A549 (cell line): Measurements from ENCODE around the gene ZNF407. TPM values are rescaled to one million over a fixed set of nuclear protein-coding genes. Genes with fewer than 3 reads are reported as not detected.

Experiments
- ATAC-seq, 2 experiments: fragments of 200-7000 bp in 1 of 2; fragments of >200 bp in 1 of 2; cut with Nextera tagmentation in 1 of 2; cut with Tn5 transposase in 1 of 2; 3 replicates each; pipeline versions ENCODE4 v1.8.0 to v1.9.1; 2018 to 2020; ENCODE audit warnings: mild to moderate bottlenecking in 1 of 2, moderate library complexity in 1 of 2
- CTCF ChIA-PET: fragments of 300-600 bp; sonication (Branson Sonifier 250); formaldehyde crosslinking; extraction: SDS; loops from one replicate; lab custom pipeline; 2021; ENCODE audit warnings: antibody characterized with exemption, inconsistent platforms; lab: Yijun Ruan, JAX
- POLR2A ChIA-PET: fragments of 350-600 bp; formaldehyde crosslinking; extraction: SDS; loops from one replicate; lab custom pipeline; 2021; ENCODE audit warnings: antibody characterized with exemption, inconsistent platforms; lab: Yijun Ruan, JAX
- DNase-seq, 2 experiments: peaks; one replicate each; pipeline versions ENCODE4 v3.0.0 to v3.0.0-alpha.2; 2011 to 2016; ENCODE audit warnings: low read depth in 1 of 2, low spot score in 1 of 2
- FAIRE-seq: peaks from 2 replicates; lab custom pipeline; 2011; peaks lifted over from hg19 to GRCh38; lab: Jason Lieb, UNC
- H3K27ac ChIP-seq, 2 experiments: fragments of >200 bp; sonication (Bioruptor Twin); formaldehyde crosslinking; 3 replicates each; pipeline ENCODE4 v1.5.1; 2016 to 2017
- H3K4me1 ChIP-seq: fragments of >200 bp; sonication (Bioruptor Twin); formaldehyde crosslinking; 3 replicates; pipeline ENCODE4 v1.6.1; 2016
- H3K4me2 ChIP-seq: fragments of >200 bp; sonication (Bioruptor Twin); formaldehyde crosslinking; 3 replicates; pipeline ENCODE4 v1.6.1; 2016
- H3K4me3 ChIP-seq: fragments of >200 bp; sonication (Bioruptor Twin); formaldehyde crosslinking; 3 replicates; pipeline ENCODE4 v1.5.1; 2016
- H3K9me3 ChIP-seq: fragments of >200 bp; sonication (Bioruptor Twin); formaldehyde crosslinking; 3 replicates; pipeline ENCODE4 v1.6.1; 2016
- BHLHE40 ChIP-seq: IDR thresholded peaks from 2 replicates; pipeline ENCODE4 v1.6.1; 2012; ENCODE audit warnings: low read depth, low read length, inconsistent platforms
- CEBPB ChIP-seq, 2 experiments: fragments of >200 bp in 1 of 2; sonication (Bioruptor Twin) in 1 of 2; formaldehyde crosslinking in 1 of 2; IDR thresholded peaks; 2 replicates each; pipeline ENCODE4 v1.6.1; 2012 to 2016
- EHF ChIP-seq: fragments of 250-450 bp; sonication (Bioruptor Pico); IDR thresholded peaks from 2 replicates; pipeline ENCODE4 v1.5.0; 2020; ENCODE audit warnings: mild to moderate bottlenecking
- EP300 ChIP-seq, 2 experiments: fragments of >200 bp; sonication (Bioruptor Twin); formaldehyde crosslinking; IDR thresholded peaks; 2 replicates in 1 of 2; 3 replicates in 1 of 2; pipeline ENCODE4 v1.6.1; 2016 to 2017
- FOSB ChIP-seq: fragments of 250-450 bp; sonication (Bioruptor Pico); IDR thresholded peaks from 2 replicates; pipeline ENCODE4 v1.5.0; 2020; ENCODE audit warnings: mild to moderate bottlenecking, moderate library complexity
- HEYL ChIP-seq: fragments of 250-450 bp; sonication (Bioruptor Pico); IDR thresholded peaks from 2 replicates; pipeline ENCODE4 v1.8.0; 2021; ENCODE audit warnings: mild to moderate bottlenecking, moderate library complexity
- KDM5A ChIP-seq: fragments of 200-600 bp; sonication (generic); IDR thresholded peaks from 2 replicates; pipeline ENCODE4 v1.6.1; 2016; ENCODE audit warnings: antibody characterized with exemption, mild to moderate bottlenecking
- NR3C1 ChIP-seq: fragments of >200 bp; sonication (Bioruptor Twin); formaldehyde crosslinking; IDR thresholded peaks from 3 replicates; pipeline ENCODE4 v1.6.1; 2017
- POLR2A ChIP-seq: IDR thresholded peaks from 2 replicates; pipeline ENCODE4 v1.6.1; 2012; ENCODE audit warnings: mild to moderate bottlenecking, low read length
- ZC3H11A ChIP-seq: fragments of 450-650 bp; IDR thresholded peaks from 2 replicates; pipeline ENCODE4 v1.6.1; 2014; ENCODE audit warnings: antibody characterized with exemption, mild to moderate bottlenecking
- ZFP36 ChIP-seq: fragments of 450-650 bp; IDR thresholded peaks from 2 replicates; pipeline ENCODE4 v1.6.1; 2014; ENCODE audit warnings: borderline replicate concordance; ENCODE audit not compliant: partially characterized antibody
- WGBS: methylation state at CpG from one replicate; pipeline ENCODE4 v1.1.6; 2017; ENCODE audit errors: missing lambda C conversion rate; 5-methylcytosine and 5-hydroxymethylcytosine counted together
- polyA plus RNA-seq, 4 experiments: library from polyadenylated mRNA; depleted of rRNA in 3 of 4; stranded (reverse); fragments of >200 nt; fragmentation: RNase III in 1 of 4; extraction: RNeasy Plus Mini Kit Qiagen cat#74134 plus additional on column Dnase treatment in 1 of 4; gene quantifications; 2 replicates in 3 of 4; 3 replicates in 1 of 4; pipeline ENCODE4 v1.2.3, GENCODE V29; 2011 to 2017
- TF ChIP-seq, protein P1 (sequence below): fragments of >200 bp; sonication (Bioruptor Twin); formaldehyde crosslinking; IDR thresholded peaks from 3 replicates; pipeline ENCODE4 v1.5.1; 2016
- TF ChIP-seq, protein P2 (sequence below): fragments of >200 bp; sonication (Bioruptor Twin); formaldehyde crosslinking; IDR thresholded peaks from 3 replicates; pipeline ENCODE4 v1.6.1; 2016
- TF ChIP-seq, protein P3 (sequence below): IDR thresholded peaks from 2 replicates; pipeline ENCODE4 v1.6.1; 2012
- TF ChIP-seq, protein P4 (sequence below): fragments of 450-650 bp; IDR thresholded peaks from 2 replicates; pipeline ENCODE4 v1.6.1; 2014; ENCODE audit warnings: antibody characterized with exemption
- TF ChIP-seq, protein P5 (sequence below): fragments of >200 bp; sonication (Bioruptor Twin); formaldehyde crosslinking; IDR thresholded peaks from 2 replicates; pipeline ENCODE4 v1.6.1; 2016
- TF ChIP-seq, protein P6 (sequence below): IDR thresholded peaks from 2 replicates; pipeline ENCODE4 v1.6.1; 2012

The ZNF407 gene
- polyA plus RNA-seq, 2 of the 4 experiments (the other 2 are of a cell fraction) = 2.5 to 3.0 TPM

DNA sequence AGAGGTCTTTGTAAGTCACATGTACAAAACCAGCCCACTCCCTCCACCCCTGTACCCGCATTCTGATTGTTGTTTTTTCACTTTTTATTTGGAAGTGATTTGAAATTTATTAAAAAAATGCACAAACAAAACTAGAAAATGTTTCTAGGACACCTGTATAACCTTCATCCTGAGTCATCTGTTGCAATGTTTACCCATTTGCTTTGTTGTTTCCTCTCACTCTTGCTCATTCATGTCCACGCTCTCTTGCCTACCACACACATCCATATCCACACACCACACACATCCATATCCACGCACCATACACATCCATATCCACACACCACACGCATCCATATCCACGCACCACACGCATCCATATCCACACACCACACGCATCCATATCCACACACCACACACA lies 18.8 kb downstream of the ZNF407 start:
- ChIA-PET CTCF (no interaction called here), POLR2A (no interaction called here)
- no peak for DNase-seq
- Histone ChIP-seq H3K4me3 (no peak overlapping the region), H3K4me2 (no peak overlapping the region), H3K4me1 (no peaks in the 10 kb centered on the region), H3K9me3 (no peaks in the 10 kb centered on the region; the same call in 2 of the 3 replicates), H3K27ac (no peak overlapping the region)
- TF ChIP-seq EHF (no peak), FOSB (no peak), CEBPB (IDR thresholded peaks at IDR 0.05) (no peak), BHLHE40 (no peak), HEYL (CRISPR knock-in tag) (no peak), ZC3H11A (no peak)
- TF ChIP-seq, protein P1, sequence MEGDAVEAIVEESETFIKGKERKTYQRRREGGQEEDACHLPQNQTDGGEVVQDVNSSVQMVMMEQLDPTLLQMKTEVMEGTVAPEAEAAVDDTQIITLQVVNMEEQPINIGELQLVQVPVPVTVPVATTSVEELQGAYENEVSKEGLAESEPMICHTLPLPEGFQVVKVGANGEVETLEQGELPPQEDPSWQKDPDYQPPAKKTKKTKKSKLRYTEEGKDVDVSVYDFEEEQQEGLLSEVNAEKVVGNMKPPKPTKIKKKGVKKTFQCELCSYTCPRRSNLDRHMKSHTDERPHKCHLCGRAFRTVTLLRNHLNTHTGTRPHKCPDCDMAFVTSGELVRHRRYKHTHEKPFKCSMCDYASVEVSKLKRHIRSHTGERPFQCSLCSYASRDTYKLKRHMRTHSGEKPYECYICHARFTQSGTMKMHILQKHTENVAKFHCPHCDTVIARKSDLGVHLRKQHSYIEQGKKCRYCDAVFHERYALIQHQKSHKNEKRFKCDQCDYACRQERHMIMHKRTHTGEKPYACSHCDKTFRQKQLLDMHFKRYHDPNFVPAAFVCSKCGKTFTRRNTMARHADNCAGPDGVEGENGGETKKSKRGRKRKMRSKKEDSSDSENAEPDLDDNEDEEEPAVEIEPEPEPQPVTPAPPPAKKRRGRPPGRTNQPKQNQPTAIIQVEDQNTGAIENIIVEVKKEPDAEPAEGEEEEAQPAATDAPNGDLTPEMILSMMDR = no peak
- TF ChIP-seq, protein P2, sequence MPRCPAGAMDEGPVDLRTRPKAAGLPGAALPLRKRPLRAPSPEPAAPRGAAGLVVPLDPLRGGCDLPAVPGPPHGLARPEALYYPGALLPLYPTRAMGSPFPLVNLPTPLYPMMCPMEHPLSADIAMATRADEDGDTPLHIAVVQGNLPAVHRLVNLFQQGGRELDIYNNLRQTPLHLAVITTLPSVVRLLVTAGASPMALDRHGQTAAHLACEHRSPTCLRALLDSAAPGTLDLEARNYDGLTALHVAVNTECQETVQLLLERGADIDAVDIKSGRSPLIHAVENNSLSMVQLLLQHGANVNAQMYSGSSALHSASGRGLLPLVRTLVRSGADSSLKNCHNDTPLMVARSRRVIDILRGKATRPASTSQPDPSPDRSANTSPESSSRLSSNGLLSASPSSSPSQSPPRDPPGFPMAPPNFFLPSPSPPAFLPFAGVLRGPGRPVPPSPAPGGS = no peak
- no peak for ATAC-seq
- FAIRE-seq = no peak
- WGBS = 48% methylated on average over 7 of the region's 7 CpGs

DNA sequence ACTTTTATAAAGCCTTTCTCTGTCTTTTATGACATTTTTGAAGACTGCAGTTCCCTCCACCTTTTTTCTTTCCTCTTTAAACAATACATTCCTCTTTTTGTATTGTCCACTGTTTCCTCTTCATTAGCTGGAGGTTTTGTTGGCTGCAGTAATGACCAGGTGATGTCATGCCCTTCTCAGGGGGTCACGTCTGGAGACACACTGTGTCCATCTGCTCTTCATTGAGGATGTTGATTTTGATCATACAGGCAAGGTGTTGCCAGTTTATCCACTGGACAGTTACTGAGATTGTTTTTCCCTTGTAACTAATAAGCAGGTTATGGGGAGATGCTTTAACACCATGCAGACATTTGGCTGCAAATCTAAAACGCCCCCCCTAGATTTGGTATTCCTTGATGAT lies 19.8 kb downstream of the ZNF407 start:
- POLR2A ChIA-PET = no interaction called here

DNA sequence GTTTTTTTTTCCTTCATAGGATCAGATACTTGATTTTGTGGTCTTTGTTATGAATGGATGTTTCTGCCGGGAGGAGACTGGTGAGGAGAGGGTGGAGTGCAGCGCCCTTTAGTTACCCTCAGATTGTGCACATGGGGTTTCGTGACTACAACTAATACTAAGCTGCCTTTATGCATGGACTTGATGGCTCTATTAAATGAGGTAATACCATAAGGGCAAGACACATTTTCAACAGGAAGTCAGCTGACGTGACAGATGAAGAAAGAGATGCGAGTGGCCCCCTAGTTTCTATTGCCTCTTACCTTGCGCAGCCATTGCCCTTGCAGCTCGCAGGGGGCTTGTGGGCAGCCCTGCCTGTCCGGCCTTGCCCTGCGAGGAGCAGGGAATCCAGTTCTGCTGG lies 24.4 kb downstream of the ZNF407 start:
- FAIRE-seq = no peak
- TF ChIP-seq POLR2A (no peak), KDM5A (no peak), EP300 (IDR thresholded peaks at IDR 0.05) (no peak), ZFP36 (no peak)
- TF ChIP-seq, protein P3, sequence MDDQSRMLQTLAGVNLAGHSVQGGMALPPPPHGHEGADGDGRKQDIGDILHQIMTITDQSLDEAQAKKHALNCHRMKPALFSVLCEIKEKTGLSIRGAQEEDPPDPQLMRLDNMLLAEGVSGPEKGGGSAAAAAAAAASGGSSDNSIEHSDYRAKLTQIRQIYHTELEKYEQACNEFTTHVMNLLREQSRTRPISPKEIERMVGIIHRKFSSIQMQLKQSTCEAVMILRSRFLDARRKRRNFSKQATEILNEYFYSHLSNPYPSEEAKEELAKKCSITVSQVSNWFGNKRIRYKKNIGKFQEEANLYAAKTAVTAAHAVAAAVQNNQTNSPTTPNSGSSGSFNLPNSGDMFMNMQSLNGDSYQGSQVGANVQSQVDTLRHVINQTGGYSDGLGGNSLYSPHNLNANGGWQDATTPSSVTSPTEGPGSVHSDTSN = no peak
- TF ChIP-seq, protein P4, sequence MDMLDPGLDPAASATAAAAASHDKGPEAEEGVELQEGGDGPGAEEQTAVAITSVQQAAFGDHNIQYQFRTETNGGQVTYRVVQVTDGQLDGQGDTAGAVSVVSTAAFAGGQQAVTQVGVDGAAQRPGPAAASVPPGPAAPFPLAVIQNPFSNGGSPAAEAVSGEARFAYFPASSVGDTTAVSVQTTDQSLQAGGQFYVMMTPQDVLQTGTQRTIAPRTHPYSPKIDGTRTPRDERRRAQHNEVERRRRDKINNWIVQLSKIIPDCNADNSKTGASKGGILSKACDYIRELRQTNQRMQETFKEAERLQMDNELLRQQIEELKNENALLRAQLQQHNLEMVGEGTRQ = no peak
- TF ChIP-seq, protein P5, sequence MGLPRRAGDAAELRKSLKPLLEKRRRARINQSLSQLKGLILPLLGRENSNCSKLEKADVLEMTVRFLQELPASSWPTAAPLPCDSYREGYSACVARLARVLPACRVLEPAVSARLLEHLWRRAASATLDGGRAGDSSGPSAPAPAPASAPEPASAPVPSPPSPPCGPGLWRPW = no peak
- TF ChIP-seq, protein P6, sequence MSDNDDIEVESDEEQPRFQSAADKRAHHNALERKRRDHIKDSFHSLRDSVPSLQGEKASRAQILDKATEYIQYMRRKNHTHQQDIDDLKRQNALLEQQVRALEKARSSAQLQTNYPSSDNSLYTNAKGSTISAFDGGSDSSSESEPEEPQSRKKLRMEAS = no peak
- Histone ChIP-seq H3K4me2 (no peak overlapping the region), H3K9me3 (no peaks in the 10 kb centered on the region), H3K27ac (no peak overlapping the region), H3K4me1 (no peaks in the 10 kb centered on the region), H3K4me3 (no peak overlapping the region)
- ChIA-PET POLR2A (no interaction called here), CTCF (no interaction called here)
- no peak for ATAC-seq
- 85% methylated on average over 9 of the region's 9 CpGs for WGBS
- DNase-seq = no peak

More for the DNA sequence above, 19.8 kb downstream of the ZNF407 start:
- Histone ChIP-seq H3K4me2 (no peak overlapping the region), H3K9me3 (no peaks in the 10 kb centered on the region; the same call in 2 of the 3 replicates), H3K4me3 (no peak overlapping the region), H3K27ac (no peak overlapping the region), H3K4me1 (no peaks in the 10 kb centered on the region)
- no peak for FAIRE-seq
- 50% methylated on average over 2 of the region's 2 CpGs for WGBS
- CTCF ChIA-PET = no interaction called here
- TF ChIP-seq POLR2A = no peak
- TF ChIP-seq NR3C1 = no peak
- DNase-seq = no peak
- ATAC-seq = no peak
